Ascending aorta (tissue), 2 donors: Measurements from ENCODE around the gene USP24. TPM values are rescaled to one million over a fixed set of nuclear protein-coding genes. Genes with fewer than 3 reads are reported as not detected.

Experiments used
- DNase-seq, 2 donors: peaks; one replicate each; pipeline ENCODE4 v3.0.0-alpha.2; 2019; ENCODE audit warnings: low spot score in 2 of 2
- H3K27ac ChIP-seq, 2 donors: fragments of 200-600 bp; sonication (generic); one replicate each; pipeline ENCODE4 v1.5.1; 2016 to 2017; ENCODE audit warnings: mild to moderate bottlenecking in 1 of 2
- H3K27me3 ChIP-seq: fragments of 200-600 bp; sonication (generic); one replicate; pipeline ENCODE4 v1.5.1; 2017
- H3K36me3 ChIP-seq, 2 donors: fragments of 200-600 bp; sonication (generic); one replicate each; pipeline ENCODE4 v1.5.1; 2016
- H3K4me1 ChIP-seq, 2 donors: fragments of 200-600 bp; sonication (generic); one replicate each; pipeline ENCODE4 v1.5.1; 2016 to 2017; ENCODE audit warnings: mild to moderate bottlenecking in 1 of 2
- H3K4me3 ChIP-seq, 2 donors: fragments of 200-600 bp; sonication (generic); one replicate each; pipeline ENCODE4 v1.5.1; 2016 to 2017; ENCODE audit warnings: mild to moderate bottlenecking in 1 of 2
- H3K9me3 ChIP-seq, 2 donors: fragments of 200-600 bp; sonication (generic); one replicate each; pipeline ENCODE4 v1.5.1; 2016
- intact Hi-C: fragments of 100-400 bp; cut with DNase I; formaldehyde crosslinking; loops from one replicate; pipeline ENCODE4 v1.15.1; 2023
- total RNA-seq: library from RNA; depleted of rRNA; stranded (reverse); fragments of >200 nt; gene quantifications from one replicate; pipeline ENCODE4 v1.1.0, GENCODE V29; 2016
- TF ChIP-seq, protein P1 (sequence below), 3 experiments: fragments of 200-600 bp in 2 of 3; fragments of 450-650 bp in 1 of 3; sonication (generic) in 2 of 3; IDR thresholded peaks; one replicate each; pipeline ENCODE4 v1.5.1; 2016 to 2019; ENCODE audit warnings: antibody characterized with exemption in 3 of 3, mild to moderate bottlenecking in 1 of 3, moderate library complexity in 1 of 3

Gene USP24
- total RNA-seq, 1 donor from 2014 or later: 11.2 TPM

DNA sequence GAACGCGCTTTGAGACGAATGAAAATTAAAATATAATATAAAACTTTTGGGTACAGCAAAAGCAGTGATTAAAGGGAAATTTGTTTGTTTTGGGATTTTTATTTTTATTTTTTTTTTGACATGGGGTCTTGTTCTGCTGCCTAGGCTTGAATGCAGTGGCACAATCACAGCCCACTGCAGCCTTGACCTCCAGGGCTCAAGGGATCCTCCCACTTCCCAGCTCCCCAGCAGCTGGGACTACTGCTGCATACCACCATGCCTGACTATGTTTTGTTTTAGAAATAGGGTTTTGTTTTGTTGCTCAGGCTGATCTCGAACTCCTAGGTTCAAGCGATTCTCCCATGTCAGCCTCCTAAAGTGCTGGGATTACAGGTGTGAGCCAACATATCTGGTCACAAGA lies 30.3 kb downstream of the USP24 start:
- Histone ChIP-seq H3K4me1 (no peaks in the 10 kb centered on the region), H3K9me3 (peaks cover 0 to 7% of the 10 kb centered on the region in 2 donors), H3K27ac (no peak overlapping the region), H3K27me3 (no peaks in the 10 kb centered on the region), H3K4me3 (no peak overlapping the region), H3K36me3 (no peaks in the 10 kb centered on the region)
- no peak for DNase-seq
- TF ChIP-seq, protein P1, sequence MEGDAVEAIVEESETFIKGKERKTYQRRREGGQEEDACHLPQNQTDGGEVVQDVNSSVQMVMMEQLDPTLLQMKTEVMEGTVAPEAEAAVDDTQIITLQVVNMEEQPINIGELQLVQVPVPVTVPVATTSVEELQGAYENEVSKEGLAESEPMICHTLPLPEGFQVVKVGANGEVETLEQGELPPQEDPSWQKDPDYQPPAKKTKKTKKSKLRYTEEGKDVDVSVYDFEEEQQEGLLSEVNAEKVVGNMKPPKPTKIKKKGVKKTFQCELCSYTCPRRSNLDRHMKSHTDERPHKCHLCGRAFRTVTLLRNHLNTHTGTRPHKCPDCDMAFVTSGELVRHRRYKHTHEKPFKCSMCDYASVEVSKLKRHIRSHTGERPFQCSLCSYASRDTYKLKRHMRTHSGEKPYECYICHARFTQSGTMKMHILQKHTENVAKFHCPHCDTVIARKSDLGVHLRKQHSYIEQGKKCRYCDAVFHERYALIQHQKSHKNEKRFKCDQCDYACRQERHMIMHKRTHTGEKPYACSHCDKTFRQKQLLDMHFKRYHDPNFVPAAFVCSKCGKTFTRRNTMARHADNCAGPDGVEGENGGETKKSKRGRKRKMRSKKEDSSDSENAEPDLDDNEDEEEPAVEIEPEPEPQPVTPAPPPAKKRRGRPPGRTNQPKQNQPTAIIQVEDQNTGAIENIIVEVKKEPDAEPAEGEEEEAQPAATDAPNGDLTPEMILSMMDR (IDR thresholded peaks at IDR 0.05): no peak
- intact Hi-C loops: no loop called here

DNA sequence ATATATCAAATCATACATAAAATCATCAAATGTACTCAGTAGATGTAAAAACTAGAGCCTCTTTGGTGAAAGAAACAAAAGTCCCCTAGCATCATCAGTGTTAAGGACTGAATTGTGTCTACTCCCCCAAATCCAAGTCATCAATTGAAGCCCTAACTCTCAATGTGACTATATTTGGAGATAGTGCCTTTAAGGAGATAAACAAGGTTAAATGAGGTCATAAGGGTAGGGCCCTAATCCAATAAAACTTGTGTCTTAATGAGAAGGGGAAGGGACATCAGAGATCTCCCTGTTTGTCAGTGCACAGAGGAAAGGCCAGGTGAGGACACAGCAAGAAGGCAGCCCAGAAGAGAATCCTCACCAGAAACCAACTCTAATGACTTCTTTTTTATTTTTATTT lies 33.5 kb downstream of the USP24 start:
- H3K36me3 ChIP-seq: peaks cover 0 to 2% of the 10 kb centered on the region in 2 donors
- DNase-seq: no peak
- H3K9me3 ChIP-seq: peaks cover 0 to 7% of the 10 kb centered on the region in 2 donors
- no peak overlapping the region for H3K4me3 ChIP-seq
- no peaks in the 10 kb centered on the region for H3K27me3 ChIP-seq
- no peak overlapping the region for H3K27ac ChIP-seq
- H3K4me1 ChIP-seq: no peaks in the 10 kb centered on the region
- intact Hi-C loops: no loop called here
- TF ChIP-seq, protein P1 (IDR thresholded peaks at IDR 0.05): no peak

DNA sequence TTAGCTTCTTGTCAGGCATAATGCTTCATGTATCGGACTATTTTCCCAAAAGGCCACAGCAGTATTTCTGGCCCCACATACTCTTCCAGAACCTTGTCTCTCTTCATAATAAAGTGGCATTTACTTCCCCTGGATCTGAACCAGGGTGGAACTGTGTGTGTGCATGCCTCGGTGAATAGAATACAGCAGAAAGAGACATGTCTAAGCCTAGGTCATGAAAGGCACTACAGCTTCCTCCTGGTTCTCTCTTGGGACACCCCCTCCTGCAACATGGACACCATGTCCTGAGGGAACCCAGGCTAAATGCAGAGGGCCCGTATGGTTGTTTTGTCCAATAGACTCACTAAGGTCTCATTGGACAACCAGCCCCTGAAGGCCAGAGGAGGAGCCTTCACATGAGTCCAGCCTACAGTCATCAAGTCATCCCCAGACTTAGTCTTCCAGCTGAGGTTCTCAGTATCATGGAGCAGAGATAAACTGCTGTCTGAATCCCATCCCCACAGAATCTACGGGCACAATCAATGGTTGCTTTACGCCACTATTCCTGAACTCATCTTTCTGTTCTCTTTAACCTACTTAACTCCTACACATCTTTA lies 35.0 kb downstream of the USP24 start:
- no peak for DNase-seq
- no peaks in the 10 kb centered on the region for H3K27me3 ChIP-seq
- intact Hi-C loops: no loop called here
- no peak overlapping the region for H3K27ac ChIP-seq
- peaks cover 4 to 8% of the 10 kb centered on the region in 2 donors for H3K36me3 ChIP-seq
- TF ChIP-seq, protein P1 (IDR thresholded peaks at IDR 0.05): no peak
- peaks cover 0 to 7% of the 10 kb centered on the region in 2 donors for H3K9me3 ChIP-seq
- no peak overlapping the region for H3K4me3 ChIP-seq
- no peaks in the 10 kb centered on the region for H3K4me1 ChIP-seq

DNA sequence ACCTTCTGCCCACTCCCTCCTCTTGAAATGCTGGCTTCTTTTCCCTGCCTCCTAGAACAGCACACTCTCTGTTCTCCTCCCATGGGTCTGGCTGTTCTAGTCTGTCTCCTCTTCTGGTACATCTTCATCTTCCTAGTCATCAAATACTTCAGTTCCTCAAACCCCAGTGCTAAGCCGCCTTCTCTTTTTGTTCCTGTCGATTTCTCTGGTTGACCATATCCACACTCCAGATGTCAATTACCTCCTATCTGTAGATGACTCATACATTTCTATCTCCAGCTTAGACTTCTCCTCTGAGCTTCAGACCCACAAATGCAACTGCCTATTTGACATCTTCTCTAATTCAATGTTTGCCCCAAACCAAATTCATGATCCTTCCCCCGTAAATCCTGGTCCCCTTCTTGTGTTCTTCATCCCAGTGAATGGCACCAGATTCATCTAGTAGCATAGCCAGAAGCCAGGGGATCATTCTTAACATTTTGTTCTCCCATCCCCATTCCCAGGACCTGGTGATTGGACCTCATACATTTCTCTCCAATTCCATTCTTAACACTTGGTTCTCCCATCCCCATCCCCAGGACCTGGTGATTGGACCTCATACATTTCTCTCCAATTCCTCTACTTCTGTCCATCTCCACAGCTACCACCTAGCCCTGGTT lies 35.9 kb downstream of the USP24 start:
- Histone ChIP-seq H3K4me1 (no peaks in the 10 kb centered on the region), H3K36me3 (peaks cover 4 to 9% of the 10 kb centered on the region in 2 donors), H3K27me3 (no peaks in the 10 kb centered on the region), H3K27ac (no peak overlapping the region), H3K9me3 (peaks cover 0 to 4% of the 10 kb centered on the region in 2 donors), H3K4me3 (no peak overlapping the region)
- intact Hi-C loops: no loop called here
- TF ChIP-seq, protein P1 (IDR thresholded peaks at IDR 0.05): no peak
- no peak for DNase-seq

DNA sequence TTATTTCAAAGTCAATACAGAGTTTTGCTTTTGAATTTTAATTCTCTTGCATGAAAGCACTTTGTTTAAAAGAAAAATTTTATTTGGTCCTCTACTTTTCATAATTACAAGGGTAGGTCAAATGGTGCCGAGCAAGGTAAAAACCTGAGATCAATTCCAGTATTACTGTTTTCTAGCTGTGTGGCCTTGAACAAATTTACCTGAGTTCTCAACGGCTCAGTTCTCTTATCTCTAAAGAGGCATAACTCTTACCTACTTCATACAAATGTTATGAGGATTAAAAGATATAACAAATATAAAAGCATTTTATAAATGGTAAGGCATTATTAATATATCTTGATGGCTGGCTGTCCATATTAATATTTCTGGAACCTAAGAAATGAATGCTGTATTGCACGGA lies 42.5 kb downstream of the USP24 start:
- Histone ChIP-seq H3K9me3 (no peaks in the 10 kb centered on the region), H3K27me3 (no peaks in the 10 kb centered on the region), H3K4me1 (no peaks in the 10 kb centered on the region), H3K4me3 (no peak overlapping the region), H3K27ac (no peak overlapping the region), H3K36me3 (peaks cover 7 to 30% of the 10 kb centered on the region in 2 donors)
- DNase-seq: no peak
- intact Hi-C loops: no loop called here
- TF ChIP-seq, protein P1 (IDR thresholded peaks at IDR 0.05): no peak
